ENCODE measurements around the gene ZNF639. TPM values are rescaled to one million over a fixed set of nuclear protein-coding genes. Genes with fewer than 3 reads are reported as not detected.

Gene ZNF639
- total RNA-seq, 1 donor from 2014 or later = 37.3 TPM

- Histone ChIP-seq H3K4me1 (peaks cover 17% of the 10 kb centered on the region), H3K36me3 (peaks cover 0 to 24% of the 10 kb centered on the region in 2 donors), H3K27me3 (no peaks in the 10 kb centered on the region), H3K4me3 (peak overlapping the region; percentile 92 to 95), H3K9me3 (no peaks in the 10 kb centered on the region), H3K27ac (peak overlapping the region; percentile 87)
- DNase-seq (ENCODE audit: extremely low spot score in 2 of 2) = no peak
- no peak for TF ChIP-seq POLR2A (IDR thresholded peaks at IDR 0.05)
- no peak for TF ChIP-seq CTCF (IDR thresholded peaks at IDR 0.05)
- no peak for TF ChIP-seq POLR2AphosphoS5 (IDR thresholded peaks at IDR 0.05; ENCODE audit: insufficient read depth in 1 of 2, low read depth in 1 of 2)
- intact Hi-C loops (cut with DNase I) = no loop called here
Observed at GRCh38 chr3:179348325-179349013, 25.6 kb downstream of the ZNF639 start.

GRCh38 chr3:179355996-179356395 is 33.2 kb downstream of the ZNF639 start:
- no peak for DNase-seq (ENCODE audit: extremely low spot score in 2 of 2)
- H3K36me3 ChIP-seq = peaks cover 4 to 70% of the 10 kb centered on the region in 2 donors
- no peaks in the 10 kb centered on the region for H3K27me3 ChIP-seq
- no peaks in the 10 kb centered on the region for H3K9me3 ChIP-seq
- no peak overlapping the region for H3K27ac ChIP-seq
- intact Hi-C loops (cut with DNase I) = no loop called here
- no peak overlapping the region for H3K4me3 ChIP-seq
- H3K4me1 ChIP-seq = peaks cover under 1% of the 10 kb centered on the region
- TF ChIP-seq POLR2A (IDR thresholded peaks at IDR 0.05) (no peak), CTCF (IDR thresholded peaks at IDR 0.05) (no peak), POLR2AphosphoS5 (IDR thresholded peaks at IDR 0.05; ENCODE audit: insufficient read depth in 1 of 2, low read depth in 1 of 2) (no peak)

GRCh38 chr3:179363332-179363731 is 40.5 kb downstream of the ZNF639 start:
- intact Hi-C loops (cut with DNase I) = no loop called here
- DNase-seq (ENCODE audit: extremely low spot score in 2 of 2) = no peak
- H3K9me3 ChIP-seq = no peaks in the 10 kb centered on the region
- TF ChIP-seq CTCF (IDR thresholded peaks at IDR 0.05) (no peak), POLR2AphosphoS5 (IDR thresholded peaks at IDR 0.05; ENCODE audit: insufficient read depth in 1 of 2, low read depth in 1 of 2) (no peak), POLR2A (IDR thresholded peaks at IDR 0.05) (no peak)
- no peaks in the 10 kb centered on the region for H3K27me3 ChIP-seq
- no peak overlapping the region for H3K27ac ChIP-seq
- no peaks in the 10 kb centered on the region for H3K4me1 ChIP-seq
- H3K4me3 ChIP-seq = no peak overlapping the region
- peaks cover 4 to 80% of the 10 kb centered on the region in 2 donors for H3K36me3 ChIP-seq

- peaks cover 0 to 53% of the 10 kb centered on the region in 2 donors for H3K36me3 ChIP-seq
- no peak for TF ChIP-seq CTCF (IDR thresholded peaks at IDR 0.05)
- TF ChIP-seq POLR2AphosphoS5 (IDR thresholded peaks at IDR 0.05; ENCODE audit: insufficient read depth in 1 of 2, low read depth in 1 of 2) = no peak
- TF ChIP-seq POLR2A (IDR thresholded peaks at IDR 0.05) = no peak
Observed at GRCh38 chr3:179369621-179370020, 46.8 kb downstream of the ZNF639 start.

GRCh38 chr3:179373938-179374337 is 51.1 kb downstream of the ZNF639 start:
- H3K4me3 ChIP-seq = no peak overlapping the region
- H3K27me3 ChIP-seq = no peaks in the 10 kb centered on the region
- DNase-seq (ENCODE audit: extremely low spot score in 2 of 2) = no peak
- peaks cover 0 to 30% of the 10 kb centered on the region in 2 donors for H3K36me3 ChIP-seq
- H3K4me1 ChIP-seq = no peaks in the 10 kb centered on the region
- no peak overlapping the region for H3K27ac ChIP-seq
- intact Hi-C loops (cut with DNase I) = no loop called here
- TF ChIP-seq POLR2A (IDR thresholded peaks at IDR 0.05) = no peak
- no peak for TF ChIP-seq CTCF (IDR thresholded peaks at IDR 0.05)
- no peak for TF ChIP-seq POLR2AphosphoS5 (IDR thresholded peaks at IDR 0.05; ENCODE audit: insufficient read depth in 1 of 2, low read depth in 1 of 2)
- H3K9me3 ChIP-seq = no peaks in the 10 kb centered on the region

More at GRCh38 chr3:179369621-179370020, 46.8 kb downstream of the ZNF639 start:
- no peak for DNase-seq (ENCODE audit: extremely low spot score in 2 of 2)
- Histone ChIP-seq H3K27ac (no peak overlapping the region), H3K27me3 (no peaks in the 10 kb centered on the region), H3K4me3 (no peak overlapping the region), H3K9me3 (no peaks in the 10 kb centered on the region), H3K4me1 (no peaks in the 10 kb centered on the region)
- intact Hi-C loops (cut with DNase I) = no loop called here

Measured in vagina (tissue), 2 donors.